ENCODE results near the gene OCA2.

- TF ChIP-seq CTCF (IDR thresholded peaks at IDR 0.05; ENCODE audit: low read depth, low read length) (no peak), EZH2phosphoT487 (IDR thresholded peaks at IDR 0.05; ENCODE audit: low read depth) (no peak)
Measured at GRCh38 chr15:28093752-28094535, 5.2 kb downstream of the OCA2 start.
